ENCODE data around the gene MGMT.

- no peak for TF ChIP-seq POLR2AphosphoS5 (IDR thresholded peaks at IDR 0.05; ENCODE audit: low read depth)
- TF ChIP-seq, protein P1, sequence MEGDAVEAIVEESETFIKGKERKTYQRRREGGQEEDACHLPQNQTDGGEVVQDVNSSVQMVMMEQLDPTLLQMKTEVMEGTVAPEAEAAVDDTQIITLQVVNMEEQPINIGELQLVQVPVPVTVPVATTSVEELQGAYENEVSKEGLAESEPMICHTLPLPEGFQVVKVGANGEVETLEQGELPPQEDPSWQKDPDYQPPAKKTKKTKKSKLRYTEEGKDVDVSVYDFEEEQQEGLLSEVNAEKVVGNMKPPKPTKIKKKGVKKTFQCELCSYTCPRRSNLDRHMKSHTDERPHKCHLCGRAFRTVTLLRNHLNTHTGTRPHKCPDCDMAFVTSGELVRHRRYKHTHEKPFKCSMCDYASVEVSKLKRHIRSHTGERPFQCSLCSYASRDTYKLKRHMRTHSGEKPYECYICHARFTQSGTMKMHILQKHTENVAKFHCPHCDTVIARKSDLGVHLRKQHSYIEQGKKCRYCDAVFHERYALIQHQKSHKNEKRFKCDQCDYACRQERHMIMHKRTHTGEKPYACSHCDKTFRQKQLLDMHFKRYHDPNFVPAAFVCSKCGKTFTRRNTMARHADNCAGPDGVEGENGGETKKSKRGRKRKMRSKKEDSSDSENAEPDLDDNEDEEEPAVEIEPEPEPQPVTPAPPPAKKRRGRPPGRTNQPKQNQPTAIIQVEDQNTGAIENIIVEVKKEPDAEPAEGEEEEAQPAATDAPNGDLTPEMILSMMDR (IDR thresholded peaks at IDR 0.05; ENCODE audit: insufficient read depth, low read length) = no peak
- TF ChIP-seq, protein P2, sequence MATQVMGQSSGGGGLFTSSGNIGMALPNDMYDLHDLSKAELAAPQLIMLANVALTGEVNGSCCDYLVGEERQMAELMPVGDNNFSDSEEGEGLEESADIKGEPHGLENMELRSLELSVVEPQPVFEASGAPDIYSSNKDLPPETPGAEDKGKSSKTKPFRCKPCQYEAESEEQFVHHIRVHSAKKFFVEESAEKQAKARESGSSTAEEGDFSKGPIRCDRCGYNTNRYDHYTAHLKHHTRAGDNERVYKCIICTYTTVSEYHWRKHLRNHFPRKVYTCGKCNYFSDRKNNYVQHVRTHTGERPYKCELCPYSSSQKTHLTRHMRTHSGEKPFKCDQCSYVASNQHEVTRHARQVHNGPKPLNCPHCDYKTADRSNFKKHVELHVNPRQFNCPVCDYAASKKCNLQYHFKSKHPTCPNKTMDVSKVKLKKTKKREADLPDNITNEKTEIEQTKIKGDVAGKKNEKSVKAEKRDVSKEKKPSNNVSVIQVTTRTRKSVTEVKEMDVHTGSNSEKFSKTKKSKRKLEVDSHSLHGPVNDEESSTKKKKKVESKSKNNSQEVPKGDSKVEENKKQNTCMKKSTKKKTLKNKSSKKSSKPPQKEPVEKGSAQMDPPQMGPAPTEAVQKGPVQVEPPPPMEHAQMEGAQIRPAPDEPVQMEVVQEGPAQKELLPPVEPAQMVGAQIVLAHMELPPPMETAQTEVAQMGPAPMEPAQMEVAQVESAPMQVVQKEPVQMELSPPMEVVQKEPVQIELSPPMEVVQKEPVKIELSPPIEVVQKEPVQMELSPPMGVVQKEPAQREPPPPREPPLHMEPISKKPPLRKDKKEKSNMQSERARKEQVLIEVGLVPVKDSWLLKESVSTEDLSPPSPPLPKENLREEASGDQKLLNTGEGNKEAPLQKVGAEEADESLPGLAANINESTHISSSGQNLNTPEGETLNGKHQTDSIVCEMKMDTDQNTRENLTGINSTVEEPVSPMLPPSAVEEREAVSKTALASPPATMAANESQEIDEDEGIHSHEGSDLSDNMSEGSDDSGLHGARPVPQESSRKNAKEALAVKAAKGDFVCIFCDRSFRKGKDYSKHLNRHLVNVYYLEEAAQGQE (IDR thresholded peaks at IDR 0.05; ENCODE audit: insufficient replicate concordance, low read depth) = no peak
These were observed 5.9 kb downstream of the MGMT start for GRCh38 chr10:129472696-129473555.
